ENCODE results near the gene GOLGA8J.
"Not testable (repeated sequence)": the region's sequence is repeated elsewhere in the genome, so short reads cannot be mapped to it uniquely, and the experiment has no call there.

Gene GOLGA8J

GRCh38 chr15:30082655-30083054 is at the start of gene GOLGA8J:
Gene GOLGA8J (plus strand): TSS chr15:30082955. CDS start chr15:30083053, 98 bp downstream.
- not testable (repeated sequence) for DNase-seq (ENCODE audit: low read depth in 2 of 3, low spot score in 1 of 3)

DNA sequence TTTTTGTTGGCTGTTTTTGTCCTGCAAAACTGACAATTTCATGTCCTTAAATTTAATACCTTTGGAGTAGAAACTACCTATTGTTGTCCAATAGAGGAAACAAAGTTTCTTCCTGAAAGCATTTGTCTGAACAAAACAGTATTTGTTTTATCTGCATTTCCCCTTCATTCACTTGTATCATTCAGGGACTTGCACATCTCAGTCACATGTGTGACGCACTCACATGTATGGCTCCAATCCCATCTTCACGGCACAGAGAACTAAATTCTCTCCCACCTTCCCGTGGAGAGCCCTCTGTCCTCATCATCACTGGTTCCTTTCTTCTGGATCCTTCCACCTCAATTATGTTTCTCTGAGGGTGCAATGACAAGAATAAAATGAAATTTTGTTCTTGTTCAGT is 49.5 kb upstream of the GOLGA8J start:
- no peak for DNase-seq (ENCODE audit: low read depth in 2 of 3, low spot score in 1 of 3)

GRCh38 chr15:30033763-30034162 is 49.0 kb upstream of the GOLGA8J start:
- no peak for DNase-seq (ENCODE audit: low read depth in 2 of 3, low spot score in 1 of 3)

DNA sequence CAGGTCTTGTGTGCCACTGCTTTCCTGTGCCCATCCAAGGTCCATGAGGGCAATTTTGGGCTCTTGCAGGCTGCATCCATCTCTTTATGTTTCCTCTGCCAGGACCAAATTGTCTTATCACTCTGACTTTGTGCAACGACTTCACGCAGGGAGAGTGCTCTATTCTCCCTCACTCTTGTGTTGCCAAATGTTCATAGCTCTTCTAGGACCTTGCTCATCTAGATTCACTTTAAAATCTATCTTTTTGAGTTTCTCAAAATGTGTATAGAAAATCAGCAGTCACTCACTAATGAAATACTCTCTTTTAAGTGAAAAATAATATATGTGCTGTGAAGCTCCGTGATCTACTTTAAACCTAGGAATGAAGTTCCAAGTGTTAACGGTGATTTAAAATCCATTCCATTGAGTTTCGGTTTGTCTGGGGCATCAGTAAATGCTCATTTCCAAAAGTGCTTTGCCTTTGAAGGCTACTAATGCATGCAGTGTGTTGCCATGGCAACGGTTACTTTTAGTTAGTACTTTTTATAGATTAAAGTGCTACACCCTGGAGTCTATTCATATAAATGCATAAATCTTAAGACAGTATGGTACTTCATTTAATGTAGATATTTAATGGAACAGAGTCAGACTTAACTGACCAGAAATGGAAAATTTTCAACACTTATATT is 46.6 kb upstream of the GOLGA8J start:
- DNase-seq (ENCODE audit: low read depth in 2 of 3, low spot score in 1 of 3) = no peak

GRCh38 chr15:30038667-30039523 is 43.9 kb upstream of the GOLGA8J start:
- DNase-seq (ENCODE audit: low read depth in 2 of 3, low spot score in 1 of 3) = no peak

DNA sequence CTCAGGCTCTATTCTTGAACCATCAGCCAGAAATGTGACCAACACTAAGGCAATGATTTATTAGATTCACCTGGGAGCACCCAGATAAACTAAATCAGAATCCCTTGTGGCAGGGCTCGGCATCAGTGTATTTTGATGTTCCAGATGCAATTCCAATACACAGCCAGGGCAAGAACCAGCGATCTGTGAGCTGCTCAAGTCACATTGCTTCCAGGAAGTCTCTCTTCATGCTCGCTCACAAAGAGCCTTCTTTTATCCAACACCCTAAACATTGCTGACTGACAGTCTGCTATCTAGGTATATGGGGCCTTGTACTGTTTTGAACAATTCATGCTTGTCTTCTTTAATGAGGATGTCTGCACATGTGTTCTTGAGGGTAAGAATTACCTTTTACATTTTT is 40.9 kb upstream of the GOLGA8J start:
- no peak for DNase-seq (ENCODE audit: low read depth in 2 of 3, low spot score in 1 of 3)

DNA sequence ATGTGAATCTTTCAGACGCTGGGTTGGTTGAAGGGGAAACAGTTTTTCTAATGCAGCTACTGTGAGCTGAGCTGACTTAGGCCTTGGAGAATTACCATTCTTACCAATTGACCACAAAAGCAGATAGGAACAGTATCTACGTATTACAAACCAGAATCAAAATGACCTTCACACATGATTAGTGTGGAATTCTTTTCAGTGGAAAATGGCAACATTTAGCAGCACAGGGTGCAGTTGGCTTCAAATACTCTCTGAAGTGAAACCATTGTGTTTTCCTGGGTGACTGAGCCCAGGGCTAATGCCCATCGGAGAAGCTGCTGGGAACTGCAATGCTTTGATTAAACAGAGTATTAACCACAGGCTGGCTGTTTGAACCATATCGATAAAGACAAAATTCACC is 40.2 kb upstream of the GOLGA8J start:
- no peak for DNase-seq (ENCODE audit: low read depth in 2 of 3, low spot score in 1 of 3)

GRCh38 chr15:30043211-30043655 is 39.5 kb upstream of the GOLGA8J start:
- no peak for DNase-seq (ENCODE audit: low read depth in 2 of 3, low spot score in 1 of 3)

GRCh38 chr15:30044377-30044776 is 38.4 kb upstream of the GOLGA8J start:
- no peak for DNase-seq (ENCODE audit: low read depth in 2 of 3, low spot score in 1 of 3)

- not testable (repeated sequence) for DNase-seq (ENCODE audit: low read depth in 2 of 3, low spot score in 1 of 3)
These were observed 37.9 kb upstream of the GOLGA8J start for GRCh38 chr15:30044826-30045225.

DNA sequence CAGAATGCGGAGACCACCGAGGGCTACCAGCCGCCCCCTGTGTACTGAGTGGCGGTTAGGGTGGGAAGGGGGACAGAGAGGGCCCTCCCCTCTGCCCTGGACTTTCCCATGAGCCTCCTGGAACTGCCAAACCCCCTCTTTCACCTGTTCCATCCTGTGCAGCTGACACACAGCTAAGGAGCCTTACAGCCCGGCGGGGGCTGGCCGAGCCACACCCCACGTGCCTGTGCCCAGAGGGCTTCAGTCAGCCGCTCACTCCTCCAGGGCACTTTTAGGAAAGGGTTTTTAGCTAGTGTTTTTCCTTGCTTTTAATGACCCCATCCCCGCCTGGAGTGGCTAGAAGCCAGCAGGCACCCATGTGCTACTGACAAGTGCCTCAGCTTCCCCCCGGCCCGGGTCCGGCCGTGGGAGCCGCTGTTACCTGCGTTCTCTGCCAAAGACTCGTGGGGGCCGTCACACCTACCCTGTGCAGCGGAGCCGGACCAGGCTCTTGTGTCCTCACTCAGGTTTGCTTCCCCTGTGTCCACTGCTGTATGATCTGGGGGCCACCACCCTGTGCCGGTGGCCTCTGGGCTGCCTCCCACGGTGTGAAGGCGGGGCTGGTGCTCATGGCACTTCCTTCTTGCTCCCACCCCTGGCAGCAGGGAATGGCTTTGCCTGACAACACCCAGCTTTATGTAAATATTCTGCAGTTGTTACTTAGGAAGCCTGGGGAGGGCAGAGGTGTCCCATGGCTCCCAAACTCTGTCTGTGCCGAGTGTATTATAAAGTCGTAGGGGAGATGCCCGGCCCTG is 37.3 kb upstream of the GOLGA8J start:
- DNase-seq (ENCODE audit: low read depth in 2 of 3, low spot score in 1 of 3) = not testable (repeated sequence)

DNA sequence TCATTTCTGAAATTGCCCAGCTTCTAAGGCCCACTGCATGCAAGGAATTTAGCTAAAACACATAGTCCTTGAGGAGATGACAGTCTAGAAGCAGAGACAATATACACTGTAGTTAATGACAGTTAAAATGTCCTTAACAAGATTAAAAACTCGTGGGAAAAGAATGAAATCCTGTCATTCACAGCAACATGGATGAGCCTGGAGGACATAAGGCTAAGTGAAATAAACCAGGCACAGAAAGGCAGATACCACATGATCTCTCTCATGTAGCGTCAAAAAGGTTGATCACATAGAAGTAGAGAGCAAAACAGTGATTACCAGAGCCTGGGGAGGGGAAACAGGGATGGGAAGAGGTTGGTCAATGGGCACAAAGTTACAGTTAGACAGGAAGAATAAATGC is 36.3 kb upstream of the GOLGA8J start:
- no peak for DNase-seq (ENCODE audit: low read depth in 2 of 3, low spot score in 1 of 3)

DNA sequence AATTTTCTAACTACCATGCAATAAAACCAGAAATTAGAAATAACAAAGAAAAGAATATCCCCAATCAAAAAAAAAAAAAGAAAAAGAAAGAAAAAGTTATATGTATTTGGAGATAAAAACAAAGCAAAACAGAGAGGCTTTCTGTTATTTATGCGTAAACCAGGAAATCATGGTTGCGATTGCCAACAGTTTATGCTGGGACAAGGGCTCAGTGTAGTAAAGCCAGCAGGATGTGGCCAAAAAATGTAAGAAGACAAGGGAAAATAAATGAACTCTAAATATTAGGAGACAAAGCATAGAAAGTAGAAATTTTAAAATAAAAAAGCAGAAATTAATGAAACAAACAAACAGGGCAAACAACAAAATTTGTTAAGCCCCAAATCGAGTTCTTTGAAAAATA is 27.2 kb upstream of the GOLGA8J start:
- DNase-seq (ENCODE audit: low read depth in 2 of 3, low spot score in 1 of 3) = no peak

GRCh38 chr15:30056166-30056565 is 26.6 kb upstream of the GOLGA8J start:
- no peak for DNase-seq (ENCODE audit: low read depth in 2 of 3, low spot score in 1 of 3)

DNA sequence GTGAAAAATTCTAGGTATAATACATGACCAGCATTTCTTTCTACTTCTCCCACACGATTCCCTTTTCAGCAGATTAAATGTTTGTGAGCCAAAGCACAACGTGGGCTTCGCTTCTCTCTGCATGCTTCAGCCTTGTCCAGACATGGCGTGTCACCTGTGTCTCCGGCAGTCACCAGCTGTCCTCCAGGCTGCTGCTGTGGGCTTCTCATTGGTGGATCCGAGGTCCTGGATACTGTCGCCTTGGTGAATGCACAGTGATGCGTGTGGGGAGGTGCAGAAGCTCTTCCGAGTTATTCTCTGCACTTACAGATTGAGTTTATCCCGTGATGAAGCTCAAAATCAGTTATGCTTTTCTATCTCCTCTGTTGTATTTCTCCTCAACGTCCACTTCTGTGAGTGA is 23.0 kb upstream of the GOLGA8J start:
- no peak for DNase-seq (ENCODE audit: low read depth in 2 of 3, low spot score in 1 of 3)

GRCh38 chr15:30062881-30063280 is 19.9 kb upstream of the GOLGA8J start:
- DNase-seq (ENCODE audit: low read depth in 2 of 3, low spot score in 1 of 3) = no peak

- no peak for DNase-seq (ENCODE audit: low read depth in 2 of 3, low spot score in 1 of 3)
These were observed 18.8 kb upstream of the GOLGA8J start for GRCh38 chr15:30063835-30064546.

GRCh38 chr15:30065025-30065801 is 17.5 kb upstream of the GOLGA8J start:
- DNase-seq (ENCODE audit: low read depth in 2 of 3, low spot score in 1 of 3) = no peak

- DNase-seq (ENCODE audit: low read depth in 2 of 3, low spot score in 1 of 3) = no peak
These were observed 14.4 kb upstream of the GOLGA8J start for GRCh38 chr15:30068326-30068725.

DNA sequence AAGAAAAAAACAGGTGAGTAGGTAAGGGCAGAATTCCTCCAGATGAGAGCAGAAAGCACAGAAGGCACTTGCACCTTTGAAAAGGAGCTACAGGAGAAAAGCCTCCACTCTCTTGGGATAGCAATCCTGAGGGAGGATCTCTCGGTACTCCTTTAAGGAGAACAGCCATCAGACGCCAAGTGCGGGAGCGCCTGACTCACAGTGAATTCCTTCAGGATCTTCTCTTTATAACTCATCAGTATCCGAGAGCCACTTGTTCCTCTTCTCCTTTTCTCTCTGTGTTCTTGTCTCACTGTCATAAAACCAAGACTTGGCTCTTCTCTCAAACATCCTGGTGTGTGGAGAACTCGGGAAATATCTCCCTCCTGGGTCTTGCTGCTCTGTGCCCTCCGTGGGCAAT is 10.1 kb upstream of the GOLGA8J start:
- DNase-seq (ENCODE audit: low read depth in 2 of 3, low spot score in 1 of 3) = no peak
